GM19438 (cell line): Measurements from ENCODE around the gene SGCA.

Experiments
- ATAC-seq: cut with Tn5 transposase; IDR thresholded peaks from one replicate; pipeline ENCODE4 v1.9.1; 2021; ENCODE audit warnings: low read depth; ENCODE audit not compliant: unreplicated experiment

SGCA gene

GRCh38 chr17:50165867-50166517, at the start of gene SGCA:
TSS of gene SGCA (plus strand) at chr17:50166005. CDS start at chr17:50166041, 36 bp downstream.
- ATAC-seq = no peak

- no peak for ATAC-seq
Measured at GRCh38 chr17:50117202-50118051, 48.4 kb upstream of the SGCA start.

DNA sequence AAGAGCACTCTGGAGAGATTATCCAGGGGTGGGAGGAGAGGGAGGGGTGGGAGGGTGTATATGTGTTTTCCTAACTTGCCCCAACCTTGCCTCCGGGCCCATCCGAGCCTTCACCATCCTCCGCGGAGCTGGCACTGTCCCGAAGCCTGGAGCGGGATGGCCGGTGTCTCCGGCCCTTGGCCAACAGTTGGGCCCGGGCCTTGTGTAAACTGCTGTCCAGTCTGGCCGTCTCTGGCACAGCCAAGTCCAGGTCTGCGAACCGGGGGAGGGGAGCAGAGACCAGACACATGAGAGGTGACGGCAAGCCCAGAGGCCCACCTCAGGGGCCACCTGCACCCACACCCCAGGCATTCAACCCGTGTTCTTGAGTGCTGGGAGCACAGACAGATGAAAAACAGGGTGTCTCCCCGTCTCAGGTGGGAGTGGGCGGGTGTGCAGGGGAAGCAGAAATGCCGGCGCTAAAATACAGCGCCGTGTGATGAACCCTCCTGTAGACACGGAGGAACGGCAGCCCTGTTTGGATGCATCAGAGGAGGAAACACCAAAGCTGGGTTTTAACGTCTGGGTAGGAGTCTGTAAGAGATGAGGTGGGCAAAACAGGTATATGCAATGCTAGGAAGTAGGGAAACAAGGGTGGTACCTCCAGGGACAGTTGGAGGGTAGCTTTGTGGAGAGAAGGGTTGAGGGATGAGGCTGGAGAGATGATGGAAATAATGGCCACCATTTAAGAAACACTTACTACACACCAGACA, 47.6 kb upstream of the SGCA start:
- ATAC-seq = no peak

DNA sequence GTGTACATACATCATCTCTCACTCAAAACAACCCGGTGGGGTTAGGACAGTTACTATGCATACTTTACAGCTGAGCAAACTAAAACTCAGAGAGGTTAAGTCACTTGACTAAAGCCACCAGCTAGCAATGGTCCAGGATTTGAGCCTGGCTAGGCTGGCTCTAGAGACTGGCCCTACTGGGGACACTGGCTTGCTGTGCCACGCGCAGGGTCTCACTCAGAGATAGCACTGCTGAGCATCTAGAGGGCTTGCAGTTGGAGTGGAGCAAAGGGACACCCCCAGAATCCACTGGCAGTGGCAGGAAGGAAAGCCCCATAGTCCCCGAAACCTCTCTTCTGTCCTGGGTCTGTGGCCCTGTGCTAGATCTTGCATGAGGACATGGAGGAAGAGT, 47.0 kb upstream of the SGCA start:
- ATAC-seq = no peak

- no peak for ATAC-seq
Measured at GRCh38 chr17:50120475-50121253, 45.1 kb upstream of the SGCA start.

- no peak for ATAC-seq
Measured at GRCh38 chr17:50122945-50123344, 42.9 kb upstream of the SGCA start.

DNA sequence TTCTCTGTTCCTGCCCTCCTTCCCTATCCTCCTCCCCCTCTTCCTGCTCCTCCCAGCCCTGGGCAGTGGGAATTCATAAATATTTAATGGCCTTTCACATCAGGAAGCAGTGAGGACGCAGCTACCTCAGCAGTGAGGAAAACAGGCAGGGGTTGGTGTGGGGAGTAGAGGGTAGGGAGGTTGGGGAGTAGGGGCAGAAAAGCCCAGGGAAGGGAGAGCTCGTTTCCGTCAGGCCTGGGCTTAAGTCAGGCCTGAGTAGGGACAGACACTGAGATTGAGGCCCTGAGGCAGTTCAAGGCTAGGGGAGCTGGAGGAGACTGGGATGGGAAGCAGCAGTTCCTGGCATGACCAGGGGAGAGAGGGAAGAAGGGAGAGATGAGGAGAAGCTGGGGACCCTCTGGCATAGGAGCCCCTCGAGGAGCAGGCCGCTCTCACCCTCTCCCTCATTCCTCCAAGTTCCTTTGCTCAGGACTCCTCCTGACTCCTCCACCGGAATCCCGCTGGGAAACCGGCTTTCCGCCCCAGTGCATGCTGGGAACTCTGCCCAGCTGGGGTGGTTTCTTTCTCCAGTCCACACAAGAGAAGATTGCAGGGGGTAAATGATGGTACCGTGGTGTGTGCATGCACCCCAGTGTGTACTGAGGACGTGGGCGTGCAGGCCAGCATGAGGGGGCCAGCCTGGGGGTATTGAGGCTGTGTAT, 42.0 kb upstream of the SGCA start:
- no peak for ATAC-seq

GRCh38 chr17:50125420-50125997, 40.3 kb upstream of the SGCA start:
- ATAC-seq = no peak

DNA sequence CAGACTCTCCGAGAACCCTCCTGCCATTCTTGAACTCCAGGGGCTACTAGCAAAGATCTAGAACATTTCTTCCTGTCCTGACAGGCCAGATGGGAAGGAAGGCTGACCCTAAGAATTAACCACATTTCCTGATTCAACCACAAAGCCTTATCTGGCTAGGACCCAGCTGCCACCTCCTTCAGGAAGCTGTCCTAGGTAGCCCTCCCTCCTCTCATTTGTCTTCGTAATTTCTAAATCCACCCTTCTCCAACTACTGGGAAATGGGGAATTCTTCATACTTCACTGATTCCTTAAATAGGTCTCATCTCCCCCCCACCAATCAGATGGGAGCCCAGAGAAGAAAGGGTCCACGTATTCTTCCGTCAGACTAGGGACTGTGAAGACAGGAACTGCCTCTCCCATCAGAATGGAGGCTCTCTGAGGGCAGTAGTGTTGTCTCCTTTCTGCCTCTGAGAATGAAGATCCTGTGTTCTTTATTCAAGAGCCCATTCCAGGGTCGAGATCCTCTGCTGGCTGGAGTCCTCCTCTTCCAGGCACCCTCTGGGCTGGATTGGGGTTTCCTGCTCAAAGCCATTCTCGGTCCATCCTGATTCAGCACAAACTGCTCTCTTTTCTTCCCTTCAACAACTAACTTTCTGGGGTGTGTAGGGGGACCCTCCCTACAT, 38.0 kb upstream of the SGCA start:
- no peak for ATAC-seq

- ATAC-seq = no peak
Measured at GRCh38 chr17:50128441-50129352, 37.1 kb upstream of the SGCA start.

DNA sequence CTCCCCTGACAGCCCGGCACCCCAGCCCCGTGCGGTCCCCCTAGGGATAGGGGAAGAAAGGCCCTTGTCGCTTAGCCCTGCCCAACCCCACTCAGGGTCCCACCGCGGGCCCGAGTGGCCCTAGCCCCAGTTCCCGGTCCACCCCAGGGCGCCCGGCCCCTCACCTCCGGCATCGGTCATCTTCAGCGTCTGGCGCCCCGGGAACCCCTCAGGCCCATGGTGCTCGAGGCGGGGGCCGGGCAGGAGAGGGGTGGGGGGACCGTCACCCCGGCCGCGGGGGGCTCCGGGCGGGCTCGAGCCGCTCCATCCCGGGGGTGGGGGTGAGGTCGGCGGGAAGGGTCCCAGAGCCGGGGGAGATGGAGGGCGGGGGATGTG, 36.5 kb upstream of the SGCA start:
- ATAC-seq = no peak

GRCh38 chr17:50129728-50130558, 35.9 kb upstream of the SGCA start, which contains the start of gene SAMD14:
TSS of gene SAMD14 (minus strand) at chr17:50130160. CDS start at chr17:50124959, 5,201 bp downstream.
- no peak for ATAC-seq

GRCh38 chr17:50130559-50131305, 35.1 kb upstream of the SGCA start:
- ATAC-seq = no peak

- ATAC-seq = no peak
Measured at GRCh38 chr17:50132104-50132794, 33.6 kb upstream of the SGCA start.

DNA sequence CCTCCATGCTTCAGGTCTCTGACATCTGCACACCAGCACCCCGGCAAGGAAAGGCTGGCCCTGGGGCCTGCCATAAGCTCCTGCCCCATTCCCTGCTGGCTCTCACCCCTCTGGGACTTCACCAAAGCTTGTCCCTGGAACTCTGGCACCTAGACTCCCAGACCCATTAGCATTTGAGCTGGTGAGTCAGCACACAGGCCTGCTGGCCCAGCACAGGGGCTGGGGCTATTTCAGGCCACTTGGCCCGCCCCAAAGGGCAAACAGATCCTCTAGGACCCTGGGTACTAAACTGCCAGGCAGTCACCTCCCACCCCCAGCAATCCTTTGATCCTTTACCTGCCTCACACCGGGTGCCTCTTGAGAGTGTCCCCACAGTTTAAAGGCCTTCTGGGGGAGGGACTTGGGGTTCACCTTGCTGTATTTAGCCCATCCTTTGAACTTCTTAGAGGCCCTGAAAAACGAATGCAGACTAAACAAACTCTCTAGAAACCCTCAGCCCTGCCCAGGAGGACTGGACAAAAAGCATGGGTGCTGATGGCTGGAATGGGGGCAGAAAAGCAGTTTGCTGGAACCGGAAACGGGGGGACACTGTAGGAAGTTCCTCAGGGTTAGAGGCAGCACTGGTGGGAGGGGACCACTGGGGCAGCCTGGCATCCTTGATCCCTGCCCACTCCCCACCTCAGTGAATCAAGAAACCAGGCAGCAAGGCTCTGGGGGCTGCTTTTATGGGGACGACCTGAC, 32.6 kb upstream of the SGCA start:
- ATAC-seq = no peak
